ENCODE data around the gene ZNF580.
A peak's percentile ranks its signal among the peaks of the same experiment; 100 is the strongest.

DNA sequence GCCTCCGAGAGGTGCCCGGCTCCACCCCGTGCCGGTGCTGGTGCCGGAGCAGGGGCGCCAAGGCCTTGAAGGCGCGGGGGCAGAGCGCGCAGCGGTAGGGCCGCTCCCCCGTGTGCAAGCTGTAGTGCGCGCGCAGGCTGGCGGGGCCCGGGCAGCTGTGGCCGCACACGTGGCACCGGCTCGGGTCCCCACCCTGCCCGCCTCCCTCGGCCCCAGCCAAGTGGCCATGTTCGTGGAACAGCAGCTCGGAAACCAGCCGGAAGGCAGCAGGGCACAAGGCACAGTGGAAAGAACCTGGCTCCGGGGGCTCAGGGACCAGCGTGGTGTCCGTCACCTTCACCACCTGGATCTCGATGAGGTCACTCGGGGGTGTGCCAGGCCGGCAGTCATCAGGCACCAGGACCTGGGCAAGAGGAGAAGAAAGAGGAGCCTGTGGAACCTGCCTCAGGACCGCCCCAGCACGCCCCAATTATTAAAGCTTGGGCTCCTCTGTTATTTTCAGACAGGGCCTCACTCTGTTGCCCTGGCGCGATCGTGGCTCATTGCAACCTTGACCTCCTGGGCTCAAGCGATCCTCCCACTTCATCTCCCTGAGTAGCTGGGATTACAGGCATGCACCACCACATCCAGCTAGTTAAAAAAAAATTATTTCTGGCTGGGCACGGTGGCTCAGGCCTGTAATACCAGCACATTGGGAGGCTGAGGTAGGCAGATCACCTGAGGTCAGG, 18.4 kb upstream of the ZNF580 start:
- no peak for TF ChIP-seq ZIK1 (CRISPR knock-in tag; IDR thresholded peaks at IDR 0.05; ENCODE audit: borderline replicate concordance, low read depth)
- no peak for TF ChIP-seq ZBTB20 (CRISPR knock-in tag; IDR thresholded peaks at IDR 0.05; ENCODE audit: borderline replicate concordance, low read depth)
- TF ChIP-seq POLR2A (IDR thresholded peaks at IDR 0.05; ENCODE audit: insufficient read depth in 1 of 2, low read depth in 2 of 2, low read length in 2 of 2), result no peak
- no peak for TF ChIP-seq TMF1 (CRISPR knock-in tag; IDR thresholded peaks at IDR 0.05; ENCODE audit: low read depth)
- TF ChIP-seq NR2F6 (IDR thresholded peaks at IDR 0.05), result no peak
- TF ChIP-seq NR2F6 (CRISPR knock-in tag; IDR thresholded peaks at IDR 0.05), result peak; percentile 17; the same call in 1 of the 2 replicates
- TF ChIP-seq, protein P1, sequence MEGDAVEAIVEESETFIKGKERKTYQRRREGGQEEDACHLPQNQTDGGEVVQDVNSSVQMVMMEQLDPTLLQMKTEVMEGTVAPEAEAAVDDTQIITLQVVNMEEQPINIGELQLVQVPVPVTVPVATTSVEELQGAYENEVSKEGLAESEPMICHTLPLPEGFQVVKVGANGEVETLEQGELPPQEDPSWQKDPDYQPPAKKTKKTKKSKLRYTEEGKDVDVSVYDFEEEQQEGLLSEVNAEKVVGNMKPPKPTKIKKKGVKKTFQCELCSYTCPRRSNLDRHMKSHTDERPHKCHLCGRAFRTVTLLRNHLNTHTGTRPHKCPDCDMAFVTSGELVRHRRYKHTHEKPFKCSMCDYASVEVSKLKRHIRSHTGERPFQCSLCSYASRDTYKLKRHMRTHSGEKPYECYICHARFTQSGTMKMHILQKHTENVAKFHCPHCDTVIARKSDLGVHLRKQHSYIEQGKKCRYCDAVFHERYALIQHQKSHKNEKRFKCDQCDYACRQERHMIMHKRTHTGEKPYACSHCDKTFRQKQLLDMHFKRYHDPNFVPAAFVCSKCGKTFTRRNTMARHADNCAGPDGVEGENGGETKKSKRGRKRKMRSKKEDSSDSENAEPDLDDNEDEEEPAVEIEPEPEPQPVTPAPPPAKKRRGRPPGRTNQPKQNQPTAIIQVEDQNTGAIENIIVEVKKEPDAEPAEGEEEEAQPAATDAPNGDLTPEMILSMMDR (CRISPR knock-in tag; IDR thresholded peaks at IDR 0.05), result no peak
- TF ChIP-seq, protein P2, sequence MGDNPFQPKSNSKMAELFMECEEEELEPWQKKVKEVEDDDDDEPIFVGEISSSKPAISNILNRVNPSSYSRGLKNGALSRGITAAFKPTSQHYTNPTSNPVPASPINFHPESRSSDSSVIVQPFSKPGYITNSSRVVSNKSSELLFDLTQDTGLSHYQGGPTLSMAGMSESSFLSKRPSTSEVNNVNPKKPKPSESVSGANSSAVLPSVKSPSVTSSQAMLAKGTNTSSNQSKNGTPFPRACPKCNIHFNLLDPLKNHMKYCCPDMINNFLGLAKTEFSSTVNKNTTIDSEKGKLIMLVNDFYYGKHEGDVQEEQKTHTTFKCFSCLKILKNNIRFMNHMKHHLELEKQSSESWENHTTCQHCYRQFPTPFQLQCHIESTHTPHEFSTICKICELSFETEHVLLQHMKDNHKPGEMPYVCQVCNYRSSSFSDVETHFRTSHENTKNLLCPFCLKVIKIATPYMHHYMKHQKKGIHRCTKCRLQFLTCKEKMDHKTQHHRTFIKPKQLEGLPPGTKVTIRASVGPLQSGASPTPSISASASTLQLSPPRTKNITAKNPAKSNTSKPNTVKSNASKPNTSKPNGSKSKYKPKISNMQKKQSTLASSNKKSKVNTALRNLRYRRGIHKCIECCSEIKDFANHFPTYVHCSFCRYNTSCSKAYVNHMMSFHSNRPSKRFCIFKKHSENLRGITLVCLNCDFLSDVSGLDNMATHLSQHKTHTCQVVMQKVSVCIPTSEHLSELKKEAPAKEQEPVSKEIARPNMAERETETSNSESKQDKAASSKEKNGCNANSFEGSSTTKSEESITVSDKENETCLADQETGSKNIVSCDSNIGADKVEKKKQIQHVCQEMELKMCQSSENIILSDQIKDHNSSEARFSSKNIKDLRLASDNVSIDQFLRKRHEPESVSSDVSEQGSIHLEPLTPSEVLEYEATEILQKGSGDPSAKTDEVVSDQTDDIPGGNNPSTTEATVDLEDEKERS (CRISPR knock-in tag; IDR thresholded peaks at IDR 0.05), result no peak
- TF ChIP-seq NPAS2 (CRISPR knock-in tag; IDR thresholded peaks at IDR 0.05; ENCODE audit: borderline replicate concordance), result no peak
- no peak for TF ChIP-seq ZNF230 (CRISPR knock-in tag; IDR thresholded peaks at IDR 0.05)
- TF ChIP-seq ARNT (IDR thresholded peaks at IDR 0.05), result no peak
- TF ChIP-seq ETV6 (CRISPR knock-in tag; conservative IDR thresholded peaks at IDR 0.05), result no peak
